Ectodermal cell (in vitro differentiated cells): Measurements from ENCODE around the gene DNAJC15.

Source experiments
- H3K27ac ChIP-seq: 2 replicates; pipeline ENCODE4 v1.7.0; 2013; ENCODE audit warnings: mild to moderate bottlenecking, low read depth, low read length; ENCODE audit not compliant: insufficient read depth, poor library complexity, severe bottlenecking
- H3K27me3 ChIP-seq: 2 replicates; pipeline ENCODE4 v1.7.0; 2013; ENCODE audit warnings: mild to moderate bottlenecking, low read length; ENCODE audit not compliant: insufficient read depth, control insufficient read depth, poor library complexity, severe bottlenecking
- H3K36me3 ChIP-seq: one replicate; pipeline ENCODE4 v1.7.0; 2013; ENCODE audit warnings: low read length; ENCODE audit not compliant: control insufficient read depth, insufficient read depth
- H3K4me1 ChIP-seq: one replicate; pipeline ENCODE4 v1.7.0; 2013; ENCODE audit warnings: low read length; ENCODE audit not compliant: control insufficient read depth, insufficient read depth
- H3K4me3 ChIP-seq: 2 replicates; pipeline ENCODE4 v1.7.0; 2013; ENCODE audit warnings: low read depth, low read length, control low read depth; ENCODE audit not compliant: insufficient read depth
- H3K9me3 ChIP-seq: 2 replicates; pipeline ENCODE4 v1.7.0; 2013; ENCODE audit warnings: mild to moderate bottlenecking, low read length, moderate library complexity; ENCODE audit not compliant: control insufficient read depth
- WGBS, 2 experiments: methylation state at CpG; one replicate each; pipeline ENCODE4 v1.1.7; 2013; ENCODE audit warnings: missing lambda C conversion rate in 2 of 2; 5-methylcytosine and 5-hydroxymethylcytosine counted together

The DNAJC15 gene

GRCh38 chr13:43129511-43130110 is 106.2 kb downstream of the DNAJC15 start:
- Histone ChIP-seq H3K9me3 (no peaks in the 10 kb centered on the region), H3K36me3 (no peaks in the 10 kb centered on the region), H3K4me1 (peaks cover 17% of the 10 kb centered on the region), H3K4me3 (no peak overlapping the region), H3K27me3 (no peaks in the 10 kb centered on the region), H3K27ac (no peak overlapping the region)
- 88 to 90% methylated on average over 3 of the region's 3 CpGs for WGBS, 2 experiments

DNA sequence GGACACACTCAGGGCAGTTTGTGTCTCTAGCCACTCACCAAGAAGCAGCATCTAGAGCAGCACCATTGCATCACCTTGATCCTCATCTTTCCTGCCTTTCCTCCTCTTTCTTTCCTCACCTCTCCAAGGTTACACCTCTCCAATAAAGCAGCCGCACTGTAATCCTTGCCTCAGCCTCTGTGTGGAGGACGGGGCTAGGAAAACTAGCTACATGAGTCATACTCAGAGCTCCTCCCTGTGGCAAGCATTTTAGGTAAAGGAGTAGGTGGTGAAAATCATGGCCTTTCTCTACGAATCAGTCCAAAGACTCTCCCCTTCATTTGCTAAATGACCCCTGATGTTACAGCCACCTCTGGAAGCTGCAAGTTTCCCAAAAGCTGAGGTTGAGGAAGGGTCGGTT is 108.9 kb downstream of the DNAJC15 start:
- Histone ChIP-seq H3K36me3 (no peaks in the 10 kb centered on the region), H3K9me3 (no peaks in the 10 kb centered on the region), H3K27ac (no peak overlapping the region), H3K27me3 (no peaks in the 10 kb centered on the region), H3K4me3 (no peak overlapping the region), H3K4me1 (peaks cover 12% of the 10 kb centered on the region)
- 14 to 22% methylated on average over 4 of the region's 4 CpGs for whole genome bisulfite sequencing, 2 experiments

- H3K4me3 ChIP-seq, result no peak overlapping the region
- no peaks in the 10 kb centered on the region for H3K36me3 ChIP-seq
- no peaks in the 10 kb centered on the region for H3K9me3 ChIP-seq
- H3K27me3 ChIP-seq, result no peaks in the 10 kb centered on the region
- 77 to 78% methylated on average over 5 of the region's 5 CpGs for WGBS, 2 experiments
- H3K27ac ChIP-seq, result no peak overlapping the region
- peaks cover 8% of the 10 kb centered on the region for H3K4me1 ChIP-seq
Observed at GRCh38 chr13:43132911-43133310, 109.5 kb downstream of the DNAJC15 start.

DNA sequence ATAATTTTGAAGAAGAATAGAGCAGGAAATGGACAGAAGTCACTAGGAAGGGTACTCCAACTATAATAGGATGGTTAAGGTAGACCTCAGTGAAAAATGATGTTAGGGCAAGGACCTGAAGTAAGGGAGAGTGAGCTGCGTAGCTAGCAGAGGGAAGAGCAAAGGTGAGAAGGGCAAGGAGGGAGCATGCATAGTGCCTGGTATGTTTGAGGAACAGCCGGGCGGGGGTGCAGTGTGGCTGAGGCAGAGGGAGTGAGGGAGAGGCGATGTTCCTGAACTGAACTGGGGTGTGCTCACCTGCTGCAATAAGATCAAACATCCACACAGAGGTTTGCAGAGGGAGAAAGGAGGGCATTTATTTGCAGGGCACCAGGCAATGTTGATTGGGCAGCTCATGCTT is 110.4 kb downstream of the DNAJC15 start:
- Histone ChIP-seq H3K4me3 (no peak overlapping the region), H3K4me1 (peaks cover 4% of the 10 kb centered on the region), H3K36me3 (no peaks in the 10 kb centered on the region), H3K9me3 (no peaks in the 10 kb centered on the region), H3K27me3 (no peaks in the 10 kb centered on the region), H3K27ac (no peak overlapping the region)
- WGBS, 2 experiments, result 85 to 88% methylated on average over 4 of the region's 4 CpGs

DNA sequence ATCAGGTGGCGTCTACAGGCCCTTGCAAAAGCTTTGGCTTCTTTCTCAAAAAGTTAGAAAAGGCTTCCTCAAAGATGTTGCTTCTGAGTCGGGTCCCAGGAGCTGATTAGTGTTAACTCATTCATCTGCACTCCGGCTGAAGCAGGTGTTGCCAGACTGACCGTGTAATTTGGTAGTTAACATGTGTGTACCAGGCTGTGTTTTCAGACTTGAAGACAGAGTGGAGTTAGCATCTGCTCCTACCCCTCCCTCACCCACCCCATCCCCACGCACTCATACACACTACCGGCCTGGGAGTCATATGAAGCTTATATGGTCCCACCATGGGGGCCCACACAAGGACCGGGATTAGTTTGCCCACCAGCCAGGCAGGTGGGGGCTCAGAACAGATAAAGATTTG is 111.5 kb downstream of the DNAJC15 start:
- H3K4me1 ChIP-seq, result peaks cover 4% of the 10 kb centered on the region

GRCh38 chr13:43135516-43135915 is 112.1 kb downstream of the DNAJC15 start:
- Histone ChIP-seq H3K4me3 (no peak overlapping the region), H3K27me3 (no peaks in the 10 kb centered on the region), H3K9me3 (no peaks in the 10 kb centered on the region), H3K4me1 (peaks cover 4% of the 10 kb centered on the region), H3K27ac (no peak overlapping the region), H3K36me3 (no peaks in the 10 kb centered on the region)
- 87 to 92% methylated on average over 5 of the region's 5 CpGs for WGBS, 2 experiments

More for the DNA sequence above, 111.5 kb downstream of the DNAJC15 start:
- WGBS, 2 experiments, result 84 to 87% methylated on average over 7 of the region's 7 CpGs
- Histone ChIP-seq H3K9me3 (no peaks in the 10 kb centered on the region), H3K4me3 (no peak overlapping the region), H3K27ac (no peak overlapping the region), H3K36me3 (no peaks in the 10 kb centered on the region), H3K27me3 (no peaks in the 10 kb centered on the region)

GRCh38 chr13:43136920-43137575 is 113.7 kb downstream of the DNAJC15 start:
- peaks cover 4% of the 10 kb centered on the region for H3K4me1 ChIP-seq
- no peak overlapping the region for H3K4me3 ChIP-seq
- H3K27ac ChIP-seq, result no peak overlapping the region
- 62 to 64% methylated on average over 6 to 7 of the region's 7 CpGs for WGBS, 2 experiments
- no peaks in the 10 kb centered on the region for H3K9me3 ChIP-seq
- no peaks in the 10 kb centered on the region for H3K27me3 ChIP-seq
- no peaks in the 10 kb centered on the region for H3K36me3 ChIP-seq

DNA sequence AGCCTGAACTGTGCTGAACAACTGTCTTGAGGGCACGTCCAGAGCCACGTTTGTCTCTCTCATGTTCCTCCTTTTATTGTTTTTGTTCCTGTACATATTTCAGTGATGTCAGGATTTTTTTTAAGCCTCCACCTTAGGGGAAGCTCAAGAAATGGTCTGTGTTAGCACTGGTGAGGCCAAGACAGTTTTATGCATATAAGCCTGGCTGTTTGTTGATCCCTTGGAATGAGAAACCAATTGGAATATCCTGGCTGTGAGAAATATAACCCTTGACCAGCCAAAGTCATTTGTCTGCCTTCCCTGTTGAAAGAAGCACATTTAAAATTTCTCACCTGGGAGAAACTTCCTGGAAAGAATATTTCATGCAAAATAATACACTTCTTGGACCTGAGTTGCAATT is 115.8 kb downstream of the DNAJC15 start:
- Histone ChIP-seq H3K27me3 (no peaks in the 10 kb centered on the region), H3K9me3 (no peaks in the 10 kb centered on the region), H3K27ac (no peak overlapping the region), H3K4me3 (no peak overlapping the region), H3K36me3 (no peaks in the 10 kb centered on the region), H3K4me1 (peaks cover 4% of the 10 kb centered on the region)
- 93% methylated on average over 2 of the region's 2 CpGs for WGBS, 2 experiments

DNA sequence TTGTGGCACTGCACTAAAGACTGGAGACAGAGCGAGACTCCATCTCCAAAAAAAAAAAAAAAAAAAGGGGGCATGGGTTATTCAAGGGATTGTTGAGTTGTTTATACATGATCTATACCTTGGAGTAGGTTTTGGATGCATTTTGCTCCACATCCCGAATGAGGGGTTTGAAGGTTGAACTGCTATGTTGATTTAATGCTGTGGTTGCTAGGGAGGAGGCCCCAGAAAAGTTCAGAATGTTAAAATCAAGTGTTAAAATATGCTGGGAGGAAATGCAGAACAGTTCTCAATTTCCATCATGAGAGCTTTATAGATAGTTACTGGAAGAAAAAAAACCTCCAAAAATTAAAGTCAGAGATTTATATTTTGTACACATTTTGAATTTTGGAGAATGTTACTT is 116.5 kb downstream of the DNAJC15 start:
- 84 to 98% methylated on average over 2 of the region's 2 CpGs for WGBS, 2 experiments
- no peaks in the 10 kb centered on the region for H3K27me3 ChIP-seq
- H3K4me1 ChIP-seq, result peaks cover 4% of the 10 kb centered on the region
- no peaks in the 10 kb centered on the region for H3K9me3 ChIP-seq
- H3K4me3 ChIP-seq, result no peak overlapping the region
- no peak overlapping the region for H3K27ac ChIP-seq
- no peaks in the 10 kb centered on the region for H3K36me3 ChIP-seq

- WGBS, 2 experiments, result 0 to 3% methylated on average over 1 of the region's 1 CpG
- no peak overlapping the region for H3K27ac ChIP-seq
- peaks cover 4% of the 10 kb centered on the region for H3K4me1 ChIP-seq
- H3K4me3 ChIP-seq, result no peak overlapping the region
- no peaks in the 10 kb centered on the region for H3K9me3 ChIP-seq
- H3K36me3 ChIP-seq, result no peaks in the 10 kb centered on the region
- no peaks in the 10 kb centered on the region for H3K27me3 ChIP-seq
Observed at GRCh38 chr13:43140985-43141384, 117.6 kb downstream of the DNAJC15 start.
